Tibial nerve (tissue), 4 donors: ENCODE measurements around the gene SDCCAG8.

Source experiments
- CTCF ChIP-seq, 5 experiments: fragments of 200-600 bp in 3 of 5; fragments of 450-650 bp in 2 of 5; sonication (generic) in 3 of 5; IDR thresholded peaks; one replicate each; pipeline ENCODE4 v1.5.1; 2016 to 2019; ENCODE audit warnings: antibody characterized with exemption in 5 of 5, mild to moderate bottlenecking in 3 of 5, moderate library complexity in 2 of 5
- EP300 ChIP-seq, 2 donors: sonication (generic); formaldehyde crosslinking; IDR thresholded peaks; one replicate each; pipeline ENCODE4 v1.6.1; 2017; ENCODE audit warnings: antibody characterized with exemption in 2 of 2, mild to moderate bottlenecking in 1 of 2
- POLR2A ChIP-seq, 2 donors: fragments of 450-650 bp; IDR thresholded peaks; one replicate each; pipeline ENCODE4 v1.6.1; 2017; ENCODE audit warnings: antibody characterized with exemption in 2 of 2, mild to moderate bottlenecking in 2 of 2, moderate library complexity in 2 of 2

GRCh38 chr1:243548516-243548915, 292.7 kb downstream of the SDCCAG8 start:
- TF ChIP-seq CTCF (IDR thresholded peaks at IDR 0.05) (no peak), EP300 (IDR thresholded peaks at IDR 0.05) (no peak), POLR2A (IDR thresholded peaks at IDR 0.05) (no peak)
